GM12872 (cell line): ENCODE measurements around the gene SYT7.

Experiments used
- CTCF ChIP-seq: IDR thresholded peaks from 3 replicates; pipeline ENCODE4 v1.5.1; 2011; ENCODE audit warnings: low read depth, mild to moderate bottlenecking, low read length, moderate library complexity; ENCODE audit not compliant: insufficient read depth

The SYT7 gene

GRCh38 chr11:61621917-61622585, 41.2 kb upstream of the SYT7 start:
- TF ChIP-seq CTCF, result no peak

DNA sequence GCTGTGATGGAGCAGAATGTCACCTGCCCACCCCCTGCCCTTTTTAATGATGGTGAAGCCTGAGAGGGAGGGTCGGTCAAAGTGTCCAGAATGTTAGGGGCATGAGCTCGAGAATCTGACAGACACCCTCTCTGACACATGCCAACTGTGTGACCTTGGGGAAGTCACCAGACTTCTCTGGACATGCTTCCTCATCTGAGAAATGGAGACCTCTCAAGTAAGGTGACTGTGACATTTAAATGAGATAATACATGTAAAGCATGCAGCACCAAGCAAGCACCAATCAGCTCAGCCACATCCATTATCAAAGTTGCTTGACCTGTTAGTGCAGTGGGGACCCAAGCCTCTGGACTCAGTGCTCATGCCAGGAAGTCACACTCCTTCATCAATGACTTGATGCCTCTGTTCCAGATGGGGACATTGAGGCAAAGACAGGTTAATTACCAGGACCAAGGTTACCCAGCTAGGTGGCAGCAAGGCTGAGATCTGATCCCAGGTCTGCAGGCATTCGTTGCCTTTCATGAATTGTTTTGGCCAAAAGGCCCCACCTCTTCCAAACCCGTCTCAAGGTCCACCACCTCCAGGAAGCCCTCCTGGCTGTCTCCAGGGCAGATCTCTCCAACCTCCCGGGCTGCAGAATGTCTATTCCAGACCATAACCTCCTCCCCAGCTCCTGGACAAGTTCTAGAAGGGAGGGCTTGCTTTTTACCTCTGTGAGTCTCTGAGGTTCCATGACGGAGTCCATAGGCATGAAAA, 38.8 kb upstream of the SYT7 start:
- TF ChIP-seq CTCF, result no peak

DNA sequence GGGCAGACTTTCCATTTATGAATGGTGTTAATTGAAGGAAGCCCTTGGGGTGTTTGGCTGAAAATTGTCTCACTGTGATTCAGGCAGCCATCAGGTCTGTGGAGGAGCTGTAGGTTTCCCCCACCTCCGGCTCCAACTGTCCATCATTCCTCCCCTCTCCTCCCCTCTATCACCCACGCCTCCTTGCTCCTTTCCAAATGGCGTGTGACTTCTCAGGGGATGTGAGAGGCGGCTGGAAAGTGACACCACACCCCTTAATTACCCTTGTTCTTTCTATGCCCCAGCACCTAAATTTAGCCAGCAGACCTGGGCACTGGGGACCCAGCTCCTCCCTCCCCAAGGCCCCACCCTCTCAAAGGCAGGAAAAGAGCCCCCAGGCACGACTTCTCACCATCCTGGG, 38.1 kb upstream of the SYT7 start:
- TF ChIP-seq CTCF, result no peak

DNA sequence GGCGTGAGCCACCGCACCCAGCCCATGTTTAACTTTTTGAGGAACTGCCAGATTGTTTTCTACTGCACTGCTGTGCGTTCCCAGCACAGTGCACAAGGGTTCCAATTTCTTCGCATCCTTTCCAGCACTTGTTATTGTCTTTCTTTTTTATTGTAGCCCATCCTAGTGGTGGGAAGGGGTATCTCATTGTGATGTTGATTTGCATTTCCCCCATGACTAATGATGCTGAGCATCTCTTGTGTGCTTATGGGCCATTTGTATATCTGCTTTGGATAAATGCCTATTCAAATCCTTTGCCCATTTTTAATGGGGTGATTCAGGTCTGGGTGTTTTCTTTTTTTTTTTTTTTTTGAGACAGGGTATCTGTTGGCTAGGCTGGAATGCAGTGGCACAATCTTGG, 36.6 kb upstream of the SYT7 start:
- TF ChIP-seq CTCF, result 0 out of 3 replicates have a peak, but pooled peaks have one; percentile 2

DNA sequence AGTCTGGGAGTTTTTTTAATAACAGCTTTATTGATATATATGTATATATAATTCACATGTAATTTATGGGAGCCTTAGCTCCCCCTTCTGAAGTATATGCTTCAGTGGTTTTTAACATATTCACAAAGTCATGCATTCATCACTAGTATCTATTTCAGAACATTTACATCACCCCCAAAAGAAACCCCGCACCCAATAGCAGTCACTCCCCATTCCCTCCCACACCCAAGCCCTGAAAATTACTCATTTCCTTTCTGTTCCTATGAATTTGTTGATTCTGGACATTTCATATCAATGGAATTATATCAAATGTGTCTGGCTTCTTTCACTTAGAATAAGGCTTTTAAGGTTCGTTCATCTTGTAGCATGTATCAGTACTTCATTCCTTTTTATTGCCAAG, 35.6 kb upstream of the SYT7 start:
- no peak for TF ChIP-seq CTCF

GRCh38 chr11:61613870-61614269, 33.0 kb upstream of the SYT7 start:
- no peak for TF ChIP-seq CTCF

GRCh38 chr11:61613051-61613450, 32.2 kb upstream of the SYT7 start:
- no peak for TF ChIP-seq CTCF
